GM18511 (cell line): Measurements from ENCODE around the gene KIF26B.

Source experiments
- ATAC-seq: cut with Tn5 transposase; IDR thresholded peaks from one replicate; pipeline ENCODE4 v1.9.1; 2021; ENCODE audit warnings: mild to moderate bottlenecking, moderate library complexity; ENCODE audit not compliant: unreplicated experiment

The KIF26B gene

DNA sequence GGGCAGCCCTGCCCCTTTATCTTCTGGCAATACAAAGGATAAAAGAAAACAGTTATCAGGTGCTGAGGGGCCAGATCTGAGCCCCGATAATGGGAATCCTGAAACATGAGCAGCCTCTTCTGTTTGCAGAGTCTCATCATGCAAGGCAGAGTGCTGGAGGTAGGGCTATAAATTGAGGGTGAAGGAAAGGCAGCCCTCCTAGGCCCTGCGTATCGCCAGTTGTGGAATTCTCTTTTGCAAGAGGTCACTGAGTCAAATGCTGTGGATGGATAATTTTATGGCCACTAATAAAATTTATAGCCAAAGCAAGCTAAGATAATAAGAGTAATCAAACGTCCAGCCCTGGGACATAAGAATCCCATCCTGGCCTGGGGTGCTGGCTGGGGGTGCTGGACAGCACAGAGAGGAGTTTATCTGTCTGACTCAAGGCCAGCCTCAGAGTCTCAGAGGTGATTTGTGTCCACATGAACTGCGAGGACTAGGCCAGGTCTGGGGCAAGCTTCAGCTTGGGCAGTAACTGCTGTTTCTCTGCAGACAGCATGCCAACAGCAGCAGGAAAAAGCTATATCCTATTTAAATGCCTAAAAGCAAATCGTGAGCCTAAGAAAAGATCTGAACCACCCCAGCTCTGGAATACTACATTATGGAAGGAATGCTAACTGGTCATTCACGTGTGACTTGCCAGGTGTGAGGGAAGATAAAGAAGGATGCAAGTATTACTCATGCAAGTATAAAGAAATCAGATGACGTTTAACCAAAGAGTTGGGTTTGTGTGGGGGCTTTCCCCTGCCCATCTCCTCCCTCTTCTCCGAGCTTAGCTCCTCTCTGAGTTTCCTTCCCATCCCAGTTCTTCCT lies 254.8 kb downstream of the KIF26B start:
- no peak for ATAC-seq

GRCh38 chr1:245411245-245412036 lies 256.7 kb downstream of the KIF26B start:
- ATAC-seq: no peak

DNA sequence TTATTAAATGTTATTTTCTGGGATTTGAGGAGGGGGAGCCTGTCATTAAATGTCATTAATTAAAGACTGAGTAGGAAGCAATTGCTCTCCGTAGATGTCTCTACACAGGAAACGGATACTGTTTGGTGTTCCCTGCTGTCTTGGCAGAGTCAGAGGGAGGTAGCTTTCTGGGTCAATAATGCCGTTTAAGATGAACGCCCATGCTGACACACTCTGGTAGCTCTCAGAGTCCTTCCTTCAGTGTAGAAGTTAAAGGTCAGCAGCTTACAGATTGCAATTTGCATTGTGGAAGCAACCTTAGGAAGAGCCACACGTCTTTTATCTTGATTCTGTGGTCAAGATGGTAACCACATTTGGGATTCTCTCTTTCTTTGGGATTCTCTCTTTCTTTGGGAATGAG lies 257.5 kb downstream of the KIF26B start:
- no peak for ATAC-seq

DNA sequence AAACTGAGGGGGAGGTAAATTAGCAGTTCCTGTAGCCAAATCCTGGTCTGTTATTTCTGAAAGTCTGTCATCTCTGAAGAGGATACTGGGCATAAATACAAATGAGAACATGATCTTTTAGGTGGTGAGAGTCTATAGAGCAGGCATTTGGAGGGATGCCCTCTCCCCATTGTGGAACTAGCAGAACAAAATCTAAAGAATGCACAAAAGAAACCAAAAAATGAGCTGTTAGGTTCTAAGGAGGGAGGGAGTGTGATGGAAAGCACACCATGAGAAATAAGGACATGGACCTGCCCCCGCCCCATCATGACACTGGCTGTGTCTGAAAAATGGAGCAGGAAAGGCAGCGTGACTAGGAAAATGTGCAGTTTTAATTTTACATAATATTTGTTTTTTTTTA lies 262.0 kb downstream of the KIF26B start:
- no peak for ATAC-seq

- ATAC-seq: no peak
These were observed 263.3 kb downstream of the KIF26B start for GRCh38 chr1:245418077-245418476.

DNA sequence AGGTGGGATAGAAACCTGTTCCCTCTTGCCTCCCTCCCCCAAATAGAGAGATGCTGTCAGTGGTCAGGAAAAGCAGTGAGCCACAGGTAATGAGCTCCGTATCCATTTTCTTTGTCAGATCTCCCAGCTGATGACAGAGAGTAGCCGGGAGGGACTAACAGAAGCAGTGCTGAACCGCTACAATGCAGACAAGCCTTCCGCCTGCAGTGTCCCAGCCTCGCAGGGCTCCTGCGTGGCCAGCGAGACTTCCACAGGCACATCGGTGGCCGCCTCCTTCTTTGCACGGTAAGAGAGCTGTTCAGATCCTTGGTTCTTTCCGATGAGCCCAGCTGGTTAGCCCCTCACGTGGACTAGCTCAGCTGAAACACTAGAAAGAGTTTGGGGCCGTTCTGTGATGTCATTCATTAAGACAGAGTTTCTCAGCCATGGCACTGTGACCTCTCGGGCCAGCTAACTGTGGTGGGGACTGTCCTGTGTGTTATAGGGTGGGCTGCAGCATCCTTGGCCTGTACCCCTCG lies 264.7 kb downstream of the KIF26B start:
- ATAC-seq: no peak

DNA sequence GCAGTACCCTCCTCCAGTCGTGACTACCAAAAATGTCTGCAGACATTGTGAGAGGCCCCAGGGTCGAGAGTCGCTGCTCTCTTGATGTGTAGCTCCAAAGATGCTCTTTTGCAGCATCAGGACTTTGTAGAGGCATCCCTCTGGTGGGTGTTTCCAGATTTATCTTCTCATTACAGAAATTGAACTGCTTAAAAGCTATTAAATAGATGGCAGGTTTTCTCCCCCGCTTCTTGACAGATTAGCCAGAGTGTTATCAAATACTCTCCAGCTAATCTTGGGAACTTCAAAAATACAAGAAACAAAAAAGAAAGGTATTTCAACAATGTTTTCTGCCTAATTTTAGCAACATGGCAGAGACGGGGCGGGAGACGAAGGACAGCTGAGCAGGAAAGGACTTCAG lies 265.2 kb downstream of the KIF26B start:
- no peak for ATAC-seq

- ATAC-seq: no peak
These were observed 266.1 kb downstream of the KIF26B start for GRCh38 chr1:245420926-245421325.

GRCh38 chr1:245428681-245429080 lies 273.9 kb downstream of the KIF26B start:
- no peak for ATAC-seq

DNA sequence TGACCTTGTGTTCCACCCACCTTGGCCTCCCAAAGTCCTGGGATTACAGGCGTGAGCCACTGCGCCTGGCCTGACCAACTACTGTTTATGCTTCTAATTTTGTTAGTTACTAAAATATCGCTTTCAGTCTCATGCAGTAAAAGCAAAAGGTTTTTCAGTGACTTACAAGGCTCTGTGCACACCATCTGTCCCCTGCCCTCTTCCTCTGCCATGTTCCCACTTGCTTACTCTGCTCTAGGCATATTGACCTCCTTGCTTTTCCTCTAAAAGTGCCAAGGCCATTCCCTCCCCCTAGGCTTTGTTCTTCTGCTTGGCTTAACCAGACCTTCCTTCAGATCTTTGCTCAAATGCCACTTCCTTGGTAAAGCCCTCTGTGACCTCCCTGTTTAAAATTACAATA lies 276.9 kb downstream of the KIF26B start:
- no peak for ATAC-seq

DNA sequence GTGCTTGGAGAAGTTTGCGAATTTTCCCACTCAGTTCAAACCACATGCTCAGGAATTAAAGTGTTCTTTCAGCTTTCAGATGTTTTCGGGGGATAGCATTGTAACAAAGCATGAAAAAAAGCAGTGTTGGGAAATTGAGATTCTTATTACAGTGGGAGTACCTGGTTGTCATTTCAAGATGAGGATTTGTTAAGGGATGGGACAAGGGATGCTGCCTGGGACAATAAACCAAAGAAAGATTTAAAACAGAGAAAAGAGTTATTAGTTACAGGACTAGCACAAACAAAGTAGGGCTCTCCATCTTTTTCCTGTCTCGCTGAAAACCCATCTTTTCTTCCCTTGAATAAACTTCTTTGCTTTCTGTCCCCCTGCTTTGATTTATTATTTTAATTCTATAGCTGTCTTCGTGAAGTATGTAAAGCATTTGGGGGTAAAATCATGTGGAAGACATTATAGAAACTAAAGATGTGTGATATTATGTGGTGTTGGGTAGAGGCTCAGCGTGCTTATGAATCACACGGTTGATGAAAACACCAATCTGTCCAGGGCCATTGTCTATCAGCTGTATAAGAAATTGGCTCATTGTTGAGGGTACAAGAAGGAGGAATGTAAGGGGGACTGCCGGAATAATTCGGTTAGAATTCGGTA lies 277.6 kb downstream of the KIF26B start:
- no peak for ATAC-seq

- ATAC-seq: no peak
These were observed 278.8 kb downstream of the KIF26B start for GRCh38 chr1:245433561-245433960.

DNA sequence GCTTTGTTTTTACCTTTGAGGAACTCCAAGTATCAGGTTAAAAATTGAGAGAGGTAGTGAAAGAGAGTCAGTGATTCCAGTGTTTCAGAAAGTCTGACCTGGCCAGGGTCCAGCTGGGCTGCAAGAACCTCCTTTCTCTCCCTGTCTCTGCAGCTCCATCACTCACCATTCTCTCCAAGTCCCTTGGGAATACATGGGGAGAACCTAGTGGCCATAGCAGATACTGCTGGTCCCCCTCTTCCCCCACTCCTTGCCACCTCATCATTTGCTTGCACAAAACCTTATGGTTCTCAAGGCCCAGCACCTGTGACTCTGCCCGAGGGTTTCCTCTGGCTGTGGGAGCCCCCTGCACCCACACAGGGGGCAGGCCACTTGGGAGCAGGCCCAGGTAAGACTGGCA lies 279.5 kb downstream of the KIF26B start:
- no peak for ATAC-seq

- no peak for ATAC-seq
These were observed 281.6 kb downstream of the KIF26B start for GRCh38 chr1:245436407-245436806.

DNA sequence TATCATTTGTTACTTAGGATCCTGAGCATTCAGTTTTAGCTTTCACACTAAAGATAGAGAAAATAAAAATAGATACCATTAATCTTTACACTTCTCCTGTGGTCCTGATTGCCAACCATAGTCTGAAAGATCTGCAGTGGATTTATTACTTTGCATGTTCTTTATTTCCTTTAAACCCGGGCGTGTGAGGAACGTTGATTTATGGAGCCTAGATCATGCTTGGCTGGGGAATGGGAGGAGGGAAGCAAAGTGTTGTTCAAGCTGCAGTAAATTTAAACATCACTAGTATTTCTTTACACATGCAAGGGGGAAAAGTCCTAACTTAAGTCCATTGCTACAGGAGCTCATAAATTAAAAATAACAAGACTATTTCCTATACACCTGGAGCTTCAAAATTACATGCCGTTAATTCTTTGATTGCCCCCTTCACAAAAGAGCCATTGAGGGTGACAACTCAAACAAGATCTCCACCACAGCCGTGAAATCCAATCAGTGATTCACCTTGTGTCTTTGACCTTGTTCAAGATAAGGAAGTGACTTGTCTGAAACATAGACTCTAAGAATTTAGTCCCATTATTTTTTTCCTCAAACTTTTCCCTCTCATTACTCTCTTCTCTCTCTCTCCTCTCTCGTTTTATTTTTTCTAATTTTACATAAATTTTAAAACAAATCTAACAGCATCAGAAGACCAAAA lies 282.7 kb downstream of the KIF26B start:
- no peak for ATAC-seq

GRCh38 chr1:245440922-245441321 lies 286.1 kb downstream of the KIF26B start:
- no peak for ATAC-seq

GRCh38 chr1:245441689-245442088 lies 286.9 kb downstream of the KIF26B start:
- ATAC-seq: no peak

DNA sequence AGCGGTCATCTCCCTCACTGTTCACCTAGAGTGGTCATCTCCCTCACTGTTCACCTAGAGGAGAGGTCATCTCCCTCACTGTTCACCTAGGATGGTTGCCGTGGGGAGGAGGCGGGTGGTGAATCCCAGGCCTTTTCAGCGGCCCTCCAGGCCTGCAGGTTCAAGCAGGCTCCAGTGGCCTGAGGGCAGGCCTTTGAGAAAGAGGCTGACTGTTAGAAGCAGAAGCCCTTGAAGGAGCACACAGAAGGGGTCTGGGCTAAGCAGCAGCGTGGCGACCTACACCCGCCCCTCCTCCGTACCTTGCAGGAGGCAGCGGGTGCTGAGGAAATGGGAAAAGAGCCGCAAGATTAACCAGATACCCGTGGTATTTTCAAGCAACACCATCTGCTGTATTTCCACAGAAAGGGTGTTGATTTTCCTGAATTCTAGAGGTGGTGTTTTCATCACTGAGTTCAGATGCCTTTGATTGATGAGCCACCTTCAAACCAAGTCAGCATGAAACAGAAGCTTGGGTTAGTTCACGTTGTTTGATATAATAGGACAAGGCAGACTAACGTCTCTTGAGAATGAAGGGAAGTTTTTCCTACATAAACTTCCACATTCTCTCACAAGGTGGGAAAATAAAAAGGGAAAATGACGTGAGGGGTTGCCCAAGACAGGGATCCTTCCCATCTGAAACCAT lies 289.5 kb downstream of the KIF26B start:
- no peak for ATAC-seq

- ATAC-seq: no peak
These were observed 290.2 kb downstream of the KIF26B start for GRCh38 chr1:245444945-245445344.

DNA sequence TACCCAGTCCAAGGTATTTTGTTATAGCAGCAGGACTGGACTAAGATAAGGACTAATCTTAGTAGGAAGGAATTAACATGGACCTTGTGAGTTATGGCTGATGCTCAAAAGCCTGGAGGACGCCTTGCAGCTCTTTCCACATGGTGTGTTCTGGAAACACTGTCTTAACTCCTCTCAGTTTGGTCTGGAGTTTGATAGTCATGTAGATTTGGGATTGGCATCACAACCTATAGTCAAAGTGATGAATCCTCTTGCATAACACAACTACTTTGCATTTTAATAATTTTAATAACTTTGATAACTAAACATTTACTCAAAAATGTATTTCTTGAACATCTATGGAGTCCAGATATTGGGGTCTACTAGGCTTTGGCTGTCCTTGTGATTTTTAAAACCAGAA lies 293.7 kb downstream of the KIF26B start:
- no peak for ATAC-seq
